Activated T-helper 2 cell treated with anti-CD3 and anti-CD28 coated beads, Interferon-gamma antibody, Interleukin-2, Interleukin-4, amounts not matched to agents 10 μg/mL and 5 μg/mL and 100 μg/mL, durations not matched to agents 14 hours and 24 hours and 36 hours (primary cell): Measurements from ENCODE around the gene SPPL3. TPM values are rescaled to one million over a fixed set of nuclear protein-coding genes. Genes with fewer than 3 reads are reported as not detected.
"Not testable (repeated sequence)": the region's sequence is repeated elsewhere in the genome, so short reads cannot be mapped to it uniquely, and the experiment has no call there.

ENCODE experiments used
- DNase-seq: peaks from one replicate; pipeline ENCODE4 v3.0.0; 2021; ENCODE audit warnings: low spot score
- H3K27ac Mint-ChIP-seq: one replicate; pipeline ENCODE4 v1.8.0; 2021; ENCODE audit warnings: mixed read lengths
- H3K27me3 Mint-ChIP-seq: one replicate; pipeline ENCODE4 v1.8.0; 2021; ENCODE audit warnings: low read depth, mixed read lengths
- H3K36me3 Mint-ChIP-seq: one replicate; pipeline ENCODE4 v1.8.0; 2021; ENCODE audit warnings: low read depth, mixed read lengths
- H3K4me1 Mint-ChIP-seq: one replicate; pipeline ENCODE4 v1.8.0; 2021; ENCODE audit warnings: low read depth, mixed read lengths
- H3K4me3 Mint-ChIP-seq: one replicate; pipeline ENCODE4 v1.8.0; 2021; ENCODE audit warnings: low read depth, mild to moderate bottlenecking, moderate library complexity, mixed read lengths
- H3K9me3 Mint-ChIP-seq: one replicate; pipeline ENCODE4 v1.8.0; 2021; ENCODE audit warnings: mixed read lengths
- intact Hi-C: fragments of 100-400 bp; cut with micrococcal nuclease; formaldehyde crosslinking; loops from one replicate; pipeline ENCODE4 v1.15.1; 2023
- total RNA-seq: library from RNA; stranded (reverse); gene quantifications from 2 replicates; pipeline ENCODE4 v1.2.3, GENCODE V29; 2022

The SPPL3 gene
- total RNA-seq, 1 donor from 2014 or later, result 33.4 TPM

DNA sequence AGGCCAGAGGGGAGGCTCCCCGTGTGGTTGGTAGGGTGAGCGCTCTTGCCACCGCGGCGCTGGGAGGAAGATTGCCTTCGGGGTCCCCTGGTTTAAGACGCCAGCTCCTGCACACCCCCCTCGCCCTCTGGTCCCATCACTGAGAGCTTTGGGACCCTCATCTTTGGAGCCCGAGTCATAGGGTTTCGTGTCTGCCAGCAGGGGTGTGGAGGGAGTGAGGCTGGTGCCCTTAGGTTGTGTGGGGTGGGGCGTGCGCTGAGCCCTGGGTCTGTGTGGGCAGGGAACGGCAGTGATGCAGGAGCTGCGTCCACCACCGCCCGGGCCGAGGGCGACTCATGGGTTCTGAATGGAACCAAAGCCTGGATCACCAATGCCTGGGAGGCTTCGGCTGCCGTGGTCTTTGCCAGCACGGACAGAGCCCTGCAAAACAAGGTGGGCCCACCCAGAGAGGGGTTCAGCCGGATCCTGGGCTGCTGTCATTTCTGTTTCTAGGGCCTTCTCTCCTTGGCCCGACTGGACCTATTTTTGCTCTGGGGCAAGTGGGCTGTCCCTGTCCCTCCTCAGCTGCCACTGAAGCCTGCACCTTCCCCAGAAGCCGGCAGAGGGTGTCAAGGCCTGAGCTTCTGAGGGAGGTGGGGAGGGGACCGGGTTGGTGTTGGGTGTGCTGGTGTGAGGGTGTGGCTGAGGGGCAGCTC is 166.5 kb downstream of the SPPL3 start:
- no peak overlapping the region for H3K4me3 Mint-ChIP-seq
- no peaks in the 10 kb centered on the region for H3K9me3 Mint-ChIP-seq
- no peak for DNase-seq
- H3K4me1 Mint-ChIP-seq, result no peaks in the 10 kb centered on the region
- peaks cover 10% of the 10 kb centered on the region for H3K36me3 Mint-ChIP-seq
- H3K27ac Mint-ChIP-seq, result no peak overlapping the region
- intact Hi-C loops, result no loop called here
- H3K27me3 Mint-ChIP-seq, result no peaks in the 10 kb centered on the region

- intact Hi-C loops, result no loop called here
- no peaks in the 10 kb centered on the region for H3K4me1 Mint-ChIP-seq
- no peak overlapping the region for H3K27ac Mint-ChIP-seq
- H3K9me3 Mint-ChIP-seq, result no peaks in the 10 kb centered on the region
- no peaks in the 10 kb centered on the region for H3K27me3 Mint-ChIP-seq
- H3K36me3 Mint-ChIP-seq, result peaks cover 12% of the 10 kb centered on the region
- no peak for DNase-seq
- no peak overlapping the region for H3K4me3 Mint-ChIP-seq
Observed at GRCh38 chr12:120736404-120737331, 167.5 kb downstream of the SPPL3 start.

- DNase-seq, result no peak
- no peaks in the 10 kb centered on the region for H3K27me3 Mint-ChIP-seq
- H3K36me3 Mint-ChIP-seq, result peaks cover 18% of the 10 kb centered on the region
- intact Hi-C loops, result no loop called here
- no peaks in the 10 kb centered on the region for H3K9me3 Mint-ChIP-seq
- H3K4me1 Mint-ChIP-seq, result no peaks in the 10 kb centered on the region
- no peak overlapping the region for H3K27ac Mint-ChIP-seq
- H3K4me3 Mint-ChIP-seq, result no peak overlapping the region
Observed at GRCh38 chr12:120735181-120735580, 169.0 kb downstream of the SPPL3 start.

DNA sequence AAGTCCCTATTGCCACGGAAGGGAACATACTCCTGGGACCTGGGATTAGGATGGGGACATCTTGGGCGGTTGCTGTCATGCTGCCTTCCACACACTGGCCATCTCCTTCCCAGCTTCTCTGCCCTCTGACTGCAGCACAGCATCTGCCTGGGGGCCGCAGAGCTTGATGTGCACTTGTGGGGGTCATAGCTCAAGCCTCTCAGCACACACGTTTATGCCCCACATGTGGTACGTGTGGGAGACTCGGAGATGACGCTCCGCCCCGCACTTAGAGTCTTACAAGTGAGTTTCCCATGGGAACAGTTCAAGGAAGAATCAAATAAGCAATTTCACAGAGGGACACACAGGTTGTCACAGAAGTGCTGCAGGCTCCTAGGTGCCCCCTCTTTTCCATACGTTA is 169.9 kb downstream of the SPPL3 start:
- no peak overlapping the region for H3K4me3 Mint-ChIP-seq
- intact Hi-C loops, result no loop called here
- no peaks in the 10 kb centered on the region for H3K27me3 Mint-ChIP-seq
- H3K36me3 Mint-ChIP-seq, result peaks cover 25% of the 10 kb centered on the region
- no peak for DNase-seq
- no peak overlapping the region for H3K27ac Mint-ChIP-seq
- H3K9me3 Mint-ChIP-seq, result no peaks in the 10 kb centered on the region
- peaks cover 3% of the 10 kb centered on the region for H3K4me1 Mint-ChIP-seq

DNA sequence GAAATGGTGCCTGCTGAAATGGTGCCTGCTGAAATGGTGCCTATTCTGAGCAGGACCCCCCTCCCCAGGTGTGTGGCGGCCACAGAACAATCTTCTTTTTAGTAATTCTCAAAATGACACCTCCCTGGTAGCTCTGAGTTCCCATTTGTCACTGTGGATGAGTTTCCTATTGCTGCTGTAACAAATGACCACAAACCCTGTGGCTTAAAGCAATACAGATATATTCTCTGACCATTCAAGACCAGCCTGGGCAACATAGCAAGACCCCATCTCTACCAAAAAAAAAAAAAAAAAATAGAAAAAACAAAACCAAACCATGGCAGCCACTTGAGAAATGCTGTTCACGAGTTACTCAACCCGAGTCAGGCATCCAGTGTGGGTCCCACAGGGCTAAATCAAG is 170.6 kb downstream of the SPPL3 start:
- no peaks in the 10 kb centered on the region for H3K9me3 Mint-ChIP-seq
- peaks cover 25% of the 10 kb centered on the region for H3K36me3 Mint-ChIP-seq
- H3K4me3 Mint-ChIP-seq, result no peak overlapping the region
- H3K27me3 Mint-ChIP-seq, result no peaks in the 10 kb centered on the region
- H3K4me1 Mint-ChIP-seq, result peaks cover 3% of the 10 kb centered on the region
- no peak for DNase-seq
- no peak overlapping the region for H3K27ac Mint-ChIP-seq
- intact Hi-C loops, result no loop called here

- H3K4me1 Mint-ChIP-seq, intact Hi-C loops, H3K27me3 Mint-ChIP-seq, H3K4me3 Mint-ChIP-seq, H3K9me3 Mint-ChIP-seq, H3K27ac Mint-ChIP-seq, DNase-seq: not testable (repeated sequence)
- H3K36me3 Mint-ChIP-seq, result peaks cover 29% of the 10 kb centered on the region
Observed at GRCh38 chr12:120732198-120732597, 172.0 kb downstream of the SPPL3 start.

GRCh38 chr12:120726961-120727360 is 177.2 kb downstream of the SPPL3 start:
- no peak for DNase-seq
- Mint-ChIP-seq H3K36me3 (peaks cover 38% of the 10 kb centered on the region), H3K4me1 (peaks cover 18% of the 10 kb centered on the region), H3K27me3 (no peaks in the 10 kb centered on the region), H3K27ac (no peak overlapping the region), H3K9me3 (no peaks in the 10 kb centered on the region), H3K4me3 (peak overlapping the region; percentile 26)
- intact Hi-C loops, result loop anchor here (5.0 to 10.0 kb wide), 3 partner anchors 35 to 248 kb away; partner anchors contain the start of genes HNF1A and MLEC

- H3K4me1 Mint-ChIP-seq, result peaks cover 18% of the 10 kb centered on the region
- peaks cover 39% of the 10 kb centered on the region for H3K36me3 Mint-ChIP-seq
- DNase-seq, result no peak
- no peaks in the 10 kb centered on the region for H3K27me3 Mint-ChIP-seq
- no peaks in the 10 kb centered on the region for H3K9me3 Mint-ChIP-seq
- intact Hi-C loops, result loop anchor here (5.0 to 10.0 kb wide), 3 partner anchors 36 to 248 kb away; partner anchors contain the start of genes HNF1A and MLEC
- H3K4me3 Mint-ChIP-seq, result peak overlapping the region; percentile 96
- H3K27ac Mint-ChIP-seq, result peak overlapping the region; percentile 79
Observed at GRCh38 chr12:120726510-120726793, 177.7 kb downstream of the SPPL3 start.

GRCh38 chr12:120725659-120726509 is 178.3 kb downstream of the SPPL3 start, which contains the start of gene ACADS:
Gene ACADS, plus strand, starts transcription at chr12:120725826. Its CDS starts 60 bp downstream, at chr12:120725886.
- H3K4me1 Mint-ChIP-seq, result peaks cover 20% of the 10 kb centered on the region
- H3K9me3 Mint-ChIP-seq, result no peaks in the 10 kb centered on the region
- H3K36me3 Mint-ChIP-seq, result peaks cover 43% of the 10 kb centered on the region
- intact Hi-C loops, result loop anchor here (1.0 to 10.0 kb wide), 5 partner anchors 16 to 249 kb away; partner anchors contain the start of genes HNF1A, MLEC and UNC119B
- DNase-seq, result peak; percentile 87
- peak within 1 kb of the TSS; percentile 96 for H3K4me3 Mint-ChIP-seq
- peak within 1 kb of the TSS; percentile 79 for H3K27ac Mint-ChIP-seq
- H3K27me3 Mint-ChIP-seq, result no peaks in the 10 kb centered on the region

- Mint-ChIP-seq H3K4me3 (peak overlapping the region; percentile 96), H3K27ac (peak overlapping the region; percentile 8), H3K36me3 (peaks cover 45% of the 10 kb centered on the region), H3K27me3 (no peaks in the 10 kb centered on the region), H3K9me3 (no peaks in the 10 kb centered on the region), H3K4me1 (peaks cover 24% of the 10 kb centered on the region)
- intact Hi-C loops, result loop anchor here (1.0 to 10.0 kb wide), 5 partner anchors 15 to 250 kb away; partner anchors contain the start of genes HNF1A, MLEC and UNC119B
- no peak for DNase-seq
Observed at GRCh38 chr12:120725151-120725658, 179.0 kb downstream of the SPPL3 start.

GRCh38 chr12:120724720-120725119 is 179.4 kb downstream of the SPPL3 start:
- Mint-ChIP-seq H3K9me3 (no peaks in the 10 kb centered on the region), H3K4me1 (peaks cover 24% of the 10 kb centered on the region), H3K27ac (no peak overlapping the region), H3K27me3 (no peaks in the 10 kb centered on the region), H3K36me3 (peaks cover 46% of the 10 kb centered on the region), H3K4me3 (peak overlapping the region; percentile 96)
- intact Hi-C loops, result loop anchor here (1.0 to 10.0 kb wide), 5 partner anchors 14 to 250 kb away; partner anchors contain the start of genes HNF1A, MLEC and UNC119B
- DNase-seq, result no peak

GRCh38 chr12:120722784-120723183 is 181.4 kb downstream of the SPPL3 start:
- DNase-seq, result no peak
- Mint-ChIP-seq H3K4me3 (no peak overlapping the region), H3K36me3 (peaks cover 56% of the 10 kb centered on the region), H3K27me3 (no peaks in the 10 kb centered on the region), H3K27ac (no peak overlapping the region), H3K4me1 (peaks cover 32% of the 10 kb centered on the region), H3K9me3 (no peaks in the 10 kb centered on the region)
- intact Hi-C loops, result loop anchor here (10.0 kb wide), 1 partner anchor 252 kb away; the partner anchor contains the start of gene HNF1A
